ENCODE measurements around the gene UEVLD.
A peak's percentile ranks its signal among the peaks of the same experiment; 100 is the strongest.
"Not testable (repeated sequence)": the region's sequence is repeated elsewhere in the genome, so short reads cannot be mapped to it uniquely, and the experiment has no call there.

The UEVLD gene

GRCh38 chr11:18588297-18589252, at the start of gene UEVLD:
Gene UEVLD, minus strand, starts transcription at chr11:18588734. Its CDS starts 80 bp downstream, at chr11:18588654.
- DNase-seq: no peak

GRCh38 chr11:18634140-18635032, 45.9 kb upstream of the UEVLD start, which contains the start of gene SPTY2D1:
Gene SPTY2D1, minus strand, starts transcription at chr11:18634342. Its CDS starts 85 bp downstream, at chr11:18634257.
- peak; percentile 78 for DNase-seq

- DNase-seq: no peak
Observed at GRCh38 chr11:18633256-18634139, 45.0 kb upstream of the UEVLD start.

- DNase-seq: no peak
Observed at GRCh38 chr11:18632841-18633240, 44.3 kb upstream of the UEVLD start.

GRCh38 chr11:18624161-18624560, 35.6 kb upstream of the UEVLD start:
- no peak for DNase-seq

- DNase-seq: no peak
Observed at GRCh38 chr11:18623707-18624106, 35.2 kb upstream of the UEVLD start.

GRCh38 chr11:18618342-18619025, 29.9 kb upstream of the UEVLD start:
- DNase-seq: no peak

- DNase-seq: no peak
Observed at GRCh38 chr11:18617688-18618341, 29.3 kb upstream of the UEVLD start.

GRCh38 chr11:18615628-18616392, 27.3 kb upstream of the UEVLD start:
- DNase-seq: no peak

- no peak for DNase-seq
Observed at GRCh38 chr11:18614667-18615066, 26.1 kb upstream of the UEVLD start.

GRCh38 chr11:18612394-18612793, 23.9 kb upstream of the UEVLD start:
- DNase-seq: no peak

- no peak for DNase-seq
Observed at GRCh38 chr11:18611196-18611595, 22.7 kb upstream of the UEVLD start.

GRCh38 chr11:18608376-18608775, 19.8 kb upstream of the UEVLD start:
- no peak for DNase-seq

- DNase-seq: no peak
Observed at GRCh38 chr11:18600915-18601569, 12.5 kb upstream of the UEVLD start.

GRCh38 chr11:18599739-18600230, 11.3 kb upstream of the UEVLD start, which contains the start of gene MISFA:
Gene MISFA, plus strand, starts transcription at chr11:18599789. Its CDS starts 140 bp downstream, at chr11:18599929.
- no peak for DNase-seq

GRCh38 chr11:18594999-18595749, 6.6 kb upstream of the UEVLD start:
- DNase-seq: no peak

GRCh38 chr11:18594088-18594487, 5.6 kb upstream of the UEVLD start:
- not testable (repeated sequence) for DNase-seq

- no peak for DNase-seq
Observed at GRCh38 chr11:18590571-18590970, 2.0 kb upstream of the UEVLD start.

- no peak for DNase-seq
Observed at GRCh38 chr11:18581825-18582224, 6.7 kb downstream of the UEVLD start.

All from SHP77 treated with DMSO at 0.1 percent for 48 hours (cell line).